Renal cortex interstitium (tissue), 11 donors: ENCODE results near the gene ILF3. TPM values are rescaled to one million over a fixed set of nuclear protein-coding genes. Genes with fewer than 3 reads are reported as not detected.
A peak's percentile ranks its signal among the peaks of the same experiment; 100 is the strongest.

Experiments
- DNase-seq, 11 donors: peaks; one replicate each; pipeline ENCODE4 v3.0.0-alpha.2; 2013; ENCODE audit warnings: low read depth in 9 of 11, low spot score in 4 of 11; ENCODE audit errors: extremely low read depth in 1 of 11
- polyA plus RNA-seq, 3 donors: library from polyadenylated mRNA; unstranded; fragments of 120-200 nt; gene quantifications; one replicate each; pipeline ENCODE4 v1.2.1, GENCODE V29; 2013; ENCODE audit not compliant: insufficient read length in 3 of 3

Gene ILF3
- polyA plus RNA-seq, 3 donors = 295 to 328 (median 301) TPM

GRCh38 chr19:10636304-10636972, 17.7 kb upstream of the ILF3 start:
- DNase-seq = no peak

- DNase-seq = no peak
These were observed 16.3 kb upstream of the ILF3 start for GRCh38 chr19:10637894-10638293.

- no peak for DNase-seq
These were observed 14.3 kb upstream of the ILF3 start for GRCh38 chr19:10639836-10640235.

- DNase-seq = no peak
These were observed 13.8 kb upstream of the ILF3 start for GRCh38 chr19:10640361-10640760.

- DNase-seq = no peak
These were observed 12.9 kb upstream of the ILF3 start for GRCh38 chr19:10641248-10641647.

GRCh38 chr19:10642473-10643171, 11.5 kb upstream of the ILF3 start:
- no peak for DNase-seq

- DNase-seq = no peak
These were observed 10.8 kb upstream of the ILF3 start for GRCh38 chr19:10643172-10643967.

- peak in 1 of 11 donors; percentile 55 for DNase-seq
These were observed 10.2 kb upstream of the ILF3 start for GRCh38 chr19:10643968-10644259.

GRCh38 chr19:10644260-10645007, 9.7 kb upstream of the ILF3 start:
- peak in 5 of 11 donors; percentile 51 to 71 (median 68) for DNase-seq

- DNase-seq = no peak
These were observed 7.5 kb upstream of the ILF3 start for GRCh38 chr19:10646456-10647159.

GRCh38 chr19:10648360-10648759, 5.8 kb upstream of the ILF3 start:
- DNase-seq = no peak

GRCh38 chr19:10651851-10652250, 2.3 kb upstream of the ILF3 start:
- no peak for DNase-seq

GRCh38 chr19:10653482-10653731, 739 bp upstream of the ILF3 start:
- DNase-seq = peak in 1 of 11 donors; percentile 53

- DNase-seq = peak in 3 of 11 donors; percentile 41 to 64 (median 49)
These were observed 687 bp downstream of the ILF3 start for GRCh38 chr19:10654610-10655456.

GRCh38 chr19:10655457-10656312, 1.5 kb downstream of the ILF3 start:
- DNase-seq = no peak

- no peak for DNase-seq
These were observed 6.2 kb downstream of the ILF3 start for GRCh38 chr19:10660346-10660745.

GRCh38 chr19:10661946-10662345, 7.8 kb downstream of the ILF3 start:
- DNase-seq = no peak
